Measurements from ENCODE around the gene ATG7. TPM values are rescaled to one million over a fixed set of nuclear protein-coding genes. Genes with fewer than 3 reads are reported as not detected.
"Not testable (repeated sequence)": the region's sequence is repeated elsewhere in the genome, so short reads cannot be mapped to it uniquely, and the experiment has no call there.

The ATG7 gene
- total RNA-seq, 2 experiments from 2014 or later, result 28.3 to 38.2 TPM

- DNase-seq (no peak), ATAC-seq (no peak)
- peaks cover 5% of the 10 kb centered on the region for H3K36me3 Mint-ChIP-seq
- no peak overlapping the region for H3K27ac Mint-ChIP-seq
- H3K9me3 Mint-ChIP-seq (ENCODE audit: low read depth), result peaks cover 5% of the 10 kb centered on the region
- H3K4me3 Mint-ChIP-seq, result no peak overlapping the region
- H3K27me3 Mint-ChIP-seq, result no peaks in the 10 kb centered on the region
- H3K4me1 Mint-ChIP-seq, result no peaks in the 10 kb centered on the region
- CTCF ChIA-PET, result no interaction called here
These were observed 223.9 kb downstream of the ATG7 start for GRCh38 chr3:11495948-11496557.

GRCh38 chr3:11498177-11498576, 226.0 kb downstream of the ATG7 start:
- H3K4me3 Mint-ChIP-seq, result no peak overlapping the region
- CTCF ChIA-PET, result no interaction called here
- H3K9me3 Mint-ChIP-seq (ENCODE audit: low read depth), result peaks cover 5% of the 10 kb centered on the region
- ATAC-seq (no peak), DNase-seq (no peak)
- no peaks in the 10 kb centered on the region for H3K27me3 Mint-ChIP-seq
- peaks cover 5% of the 10 kb centered on the region for H3K36me3 Mint-ChIP-seq
- no peaks in the 10 kb centered on the region for H3K4me1 Mint-ChIP-seq
- H3K27ac Mint-ChIP-seq, result no peak overlapping the region

- peaks cover 1% of the 10 kb centered on the region for H3K9me3 Mint-ChIP-seq (ENCODE audit: low read depth)
- no peaks in the 10 kb centered on the region for H3K4me1 Mint-ChIP-seq
- H3K4me3 Mint-ChIP-seq, result no peak overlapping the region
- DNase-seq (no peak), ATAC-seq (no peak)
- CTCF ChIA-PET, result no interaction called here
- H3K36me3 Mint-ChIP-seq, result peaks cover 5% of the 10 kb centered on the region
- no peaks in the 10 kb centered on the region for H3K27me3 Mint-ChIP-seq
- H3K27ac Mint-ChIP-seq, result no peak overlapping the region
These were observed 226.4 kb downstream of the ATG7 start for GRCh38 chr3:11498646-11499045.

GRCh38 chr3:11499144-11499543, 226.9 kb downstream of the ATG7 start:
- CTCF ChIA-PET, result no interaction called here
- Mint-ChIP-seq H3K36me3 (peaks cover 2% of the 10 kb centered on the region), H3K27me3 (no peaks in the 10 kb centered on the region), H3K4me1 (no peaks in the 10 kb centered on the region), H3K9me3 (ENCODE audit: low read depth) (no peaks in the 10 kb centered on the region), H3K4me3 (no peak overlapping the region), H3K27ac (no peak overlapping the region)
- ATAC-seq (no peak), DNase-seq (no peak)

GRCh38 chr3:11502413-11502812, 230.2 kb downstream of the ATG7 start:
- H3K27ac Mint-ChIP-seq; CTCF ChIA-PET; H3K9me3 Mint-ChIP-seq (ENCODE audit: low read depth); H3K36me3 Mint-ChIP-seq; H3K4me1 Mint-ChIP-seq; ATAC-seq; H3K27me3 Mint-ChIP-seq; H3K4me3 Mint-ChIP-seq; DNase-seq: not testable (repeated sequence)

GRCh38 chr3:11507719-11508118, 235.5 kb downstream of the ATG7 start:
- no peaks in the 10 kb centered on the region for H3K9me3 Mint-ChIP-seq (ENCODE audit: low read depth)
- DNase-seq (no peak), ATAC-seq (no peak)
- no peak overlapping the region for H3K4me3 Mint-ChIP-seq
- H3K36me3 Mint-ChIP-seq, result no peaks in the 10 kb centered on the region
- no peak overlapping the region for H3K27ac Mint-ChIP-seq
- peaks cover 2% of the 10 kb centered on the region for H3K4me1 Mint-ChIP-seq
- CTCF ChIA-PET, result interaction anchor here (1.2 kb wide), 1 partner anchor 112 kb away, joined by 3 read pairs; no protein-coding TSS in a partner anchor
- no peaks in the 10 kb centered on the region for H3K27me3 Mint-ChIP-seq

- Mint-ChIP-seq H3K4me3 (no peak overlapping the region), H3K36me3 (no peaks in the 10 kb centered on the region), H3K4me1 (peaks cover 2% of the 10 kb centered on the region), H3K27ac (no peak overlapping the region), H3K9me3 (ENCODE audit: low read depth) (no peaks in the 10 kb centered on the region), H3K27me3 (no peaks in the 10 kb centered on the region)
- no peak for ATAC-seq
- DNase-seq, result no peak
- CTCF ChIA-PET, result interaction anchor here (1.2 kb wide), 1 partner anchor 112 kb away, joined by 3 read pairs; no protein-coding TSS in a partner anchor
These were observed 236.4 kb downstream of the ATG7 start for GRCh38 chr3:11508346-11509172.

GRCh38 chr3:11509173-11510000, 237.2 kb downstream of the ATG7 start:
- Mint-ChIP-seq H3K27ac (no peak overlapping the region), H3K9me3 (ENCODE audit: low read depth) (no peaks in the 10 kb centered on the region), H3K4me1 (peaks cover 4% of the 10 kb centered on the region), H3K36me3 (no peaks in the 10 kb centered on the region), H3K27me3 (no peaks in the 10 kb centered on the region), H3K4me3 (no peak overlapping the region)
- CTCF ChIA-PET, result no interaction called here
- DNase-seq (no peak), ATAC-seq (no peak)

- ATAC-seq, result no peak
- Mint-ChIP-seq H3K9me3 (ENCODE audit: low read depth) (no peaks in the 10 kb centered on the region), H3K4me1 (peaks cover 8% of the 10 kb centered on the region), H3K4me3 (no peak overlapping the region), H3K36me3 (peaks cover 2% of the 10 kb centered on the region), H3K27me3 (no peaks in the 10 kb centered on the region), H3K27ac (no peak overlapping the region)
- CTCF ChIA-PET, result no interaction called here
- no peak for DNase-seq
These were observed 237.8 kb downstream of the ATG7 start for GRCh38 chr3:11510001-11510340.

GRCh38 chr3:11510356-11510755, 238.2 kb downstream of the ATG7 start:
- Mint-ChIP-seq H3K27ac (no peak overlapping the region), H3K9me3 (ENCODE audit: low read depth) (no peaks in the 10 kb centered on the region), H3K36me3 (peaks cover 2% of the 10 kb centered on the region), H3K4me1 (peaks cover 10% of the 10 kb centered on the region), H3K4me3 (no peak overlapping the region), H3K27me3 (no peaks in the 10 kb centered on the region)
- CTCF ChIA-PET, result no interaction called here
- ATAC-seq (no peak), DNase-seq (no peak)

- CTCF ChIA-PET; H3K9me3 Mint-ChIP-seq (ENCODE audit: low read depth): not testable (repeated sequence)
- DNase-seq, result peak; percentile 4
These were observed 239.4 kb downstream of the ATG7 start for GRCh38 chr3:11511606-11512005.

GRCh38 chr3:11513125-11513816, 241.1 kb downstream of the ATG7 start:
- H3K9me3 Mint-ChIP-seq (ENCODE audit: low read depth); ATAC-seq; H3K4me3 Mint-ChIP-seq; H3K4me1 Mint-ChIP-seq; H3K27me3 Mint-ChIP-seq; CTCF ChIA-PET; H3K36me3 Mint-ChIP-seq; DNase-seq; H3K27ac Mint-ChIP-seq: not testable (repeated sequence)

More at GRCh38 chr3:11511606-11512005, 239.4 kb downstream of the ATG7 start:
- H3K27me3 Mint-ChIP-seq, H3K4me3 Mint-ChIP-seq, H3K27ac Mint-ChIP-seq, H3K4me1 Mint-ChIP-seq, ATAC-seq, H3K36me3 Mint-ChIP-seq: not testable (repeated sequence)

GRCh38 chr3:11513817-11514135, 241.6 kb downstream of the ATG7 start:
- peaks cover 2% of the 10 kb centered on the region for H3K36me3 Mint-ChIP-seq
- H3K27ac Mint-ChIP-seq, result no peak overlapping the region
- H3K9me3 Mint-ChIP-seq (ENCODE audit: low read depth), result no peaks in the 10 kb centered on the region
- H3K27me3 Mint-ChIP-seq, result no peaks in the 10 kb centered on the region
- CTCF ChIA-PET, result no interaction called here
- no peak overlapping the region for H3K4me3 Mint-ChIP-seq
- peaks cover 8% of the 10 kb centered on the region for H3K4me1 Mint-ChIP-seq
- ATAC-seq (no peak), DNase-seq (no peak)

Measured in activated CD8-positive, alpha-beta memory T cell treated with anti-CD3 and anti-CD28 coated beads, Interleukin-2, amount 10 ng/mL, durations not matched to agents 7 days and 5 days (primary cell).